H1 (cell line): Measurements from ENCODE around the gene NELFE. TPM values are rescaled to one million over a fixed set of nuclear protein-coding genes. Genes with fewer than 3 reads are reported as not detected.
"Not testable (repeated sequence)": the region's sequence is repeated elsewhere in the genome, so short reads cannot be mapped to it uniquely, and the experiment has no call there.

Experiments used
- CTCF ChIA-PET: fragments of 300-600 bp; sonication (Branson Sonifier 250); formaldehyde crosslinking; loops from one replicate; lab custom pipeline; 2021; ENCODE audit not compliant: partially characterized antibody; lab: Charles Lee
- POLR2A ChIA-PET: fragments of 300-600 bp; sonication (Branson Sonifier 250); formaldehyde crosslinking; loops from one replicate; lab custom pipeline; 2021; ENCODE audit warnings: inconsistent platforms; ENCODE audit not compliant: partially characterized antibody; lab: Charles Lee
- DNase-seq, 2 experiments: peaks; one replicate each; pipeline versions ENCODE4 v3.0.0 to v3.0.0-alpha.2; 2010 to 2022; ENCODE audit warnings: low spot score in 2 of 2, low read depth in 1 of 2, mixed read lengths in 1 of 2
- FAIRE-seq: peaks from 2 replicates; lab custom pipeline; 2011; peaks lifted over from hg19 to GRCh38; lab: Jason Lieb, UNC
- H2AFZ ChIP-seq: 2 replicates; pipeline ENCODE4 v1.8.1; 2012; ENCODE audit warnings: low read length, inconsistent platforms
- H2AK5ac ChIP-seq: 2 replicates; pipeline ENCODE4 v1.6.1; 2013; ENCODE audit warnings: low read depth, low read length
- H2BK120ac ChIP-seq: replicated peaks from 2 replicates; pipeline ENCODE3; 2013; ENCODE audit warnings: low read depth, low read length, inconsistent platforms
- H2BK12ac ChIP-seq: 2 replicates; pipeline ENCODE4 v1.6.1; 2013; ENCODE audit warnings: low read depth, low read length
- H2BK15ac ChIP-seq: 2 replicates; pipeline ENCODE4 v1.6.1; 2013; ENCODE audit warnings: low read length
- H2BK20ac ChIP-seq: 2 replicates; pipeline ENCODE4 v1.6.1; 2013; ENCODE audit warnings: low read length
- H2BK5ac ChIP-seq: 2 replicates; pipeline ENCODE4 v1.6.1; 2013; ENCODE audit warnings: low read depth, low read length
- H3K14ac ChIP-seq: 2 replicates; pipeline ENCODE4 v1.6.1; 2013; ENCODE audit warnings: inconsistent platforms; ENCODE audit not compliant: insufficient read length
- H3K18ac ChIP-seq: 2 replicates; pipeline ENCODE4 v1.6.1; 2013; ENCODE audit warnings: low read length; ENCODE audit errors: extremely low read depth
- H3K23ac ChIP-seq: 2 replicates; pipeline ENCODE4 v1.6.1; 2013; ENCODE audit warnings: inconsistent platforms; ENCODE audit not compliant: insufficient read length
- H3K23me2 ChIP-seq: 2 replicates; pipeline ENCODE4 v1.6.1; 2013; ENCODE audit warnings: low read depth, low read length
- H3K27ac ChIP-seq: 2 replicates; pipeline ENCODE4 v1.6.1; 2011; ENCODE audit warnings: low read depth, low read length, inconsistent platforms
- H3K27me3 ChIP-seq, 4 experiments: replicated peaks in 1 of 4; 1 replicate in 1 of 4; 2 replicates in 3 of 4; pipeline versions ENCODE4 v1.6.1 to v1.8.1; 2011 to 2013; ENCODE audit warnings: low read length in 3 of 4, mild to moderate bottlenecking in 3 of 4, inconsistent platforms in 2 of 4, mixed read lengths in 2 of 4, moderate library complexity in 1 of 4; ENCODE audit not compliant: control insufficient read depth in 3 of 4, insufficient read depth in 3 of 4; ENCODE audit errors: extremely low read depth in 1 of 4
- H3K36me3 ChIP-seq, 4 experiments: 2 replicates each; pipeline versions ENCODE4 v1.6.1 to v1.8.1; 2011 to 2013; ENCODE audit warnings: mild to moderate bottlenecking in 4 of 4, low read length in 3 of 4, moderate library complexity in 2 of 4, control low read depth in 1 of 4, inconsistent platforms in 1 of 4; ENCODE audit not compliant: insufficient read depth in 4 of 4, control insufficient read depth in 2 of 4
- H3K4ac ChIP-seq: replicated peaks from 2 replicates; pipeline ENCODE3; 2013; ENCODE audit warnings: low read length, low read depth, mixed read lengths, inconsistent platforms; ENCODE audit not compliant: insufficient read length
- H3K4me1 ChIP-seq, 4 experiments: replicated peaks in 1 of 4; 1 replicate in 1 of 4; 2 replicates in 3 of 4; pipeline versions ENCODE4 v1.6.1 to v1.8.1; 2011 to 2013; ENCODE audit warnings: low read length in 3 of 4, inconsistent platforms in 2 of 4, mixed read lengths in 1 of 4; ENCODE audit not compliant: insufficient read depth in 4 of 4, control insufficient read depth in 3 of 4
- H3K4me2 ChIP-seq, 2 experiments: 2 replicates each; pipeline versions ENCODE4 v1.6.1 to v1.8.1; 2011 to 2013; ENCODE audit warnings: low read depth in 2 of 2, low read length in 2 of 2, control low read depth in 1 of 2, inconsistent platforms in 1 of 2, mild to moderate bottlenecking in 1 of 2; ENCODE audit not compliant: insufficient read depth in 1 of 2
- H3K4me3 ChIP-seq, 4 experiments: fragments of 200-600, 300-600 bp in 1 of 4; sonication (generic), shearing (Covaris generic), sonication (Bioruptor Twin) in 1 of 4; 2 replicates each; pipeline versions ENCODE4 v1.5.1 to v1.8.1; 2011 to 2016; ENCODE audit warnings: low read length in 4 of 4, low read depth in 3 of 4, control low read depth in 2 of 4, inconsistent platforms in 2 of 4, mild to moderate bottlenecking in 2 of 4, mixed read lengths in 1 of 4, moderate library complexity in 1 of 4; ENCODE audit not compliant: insufficient read depth in 2 of 4; ENCODE audit errors: extremely low read depth in 1 of 4
- H3K56ac ChIP-seq: replicated peaks from 2 replicates; pipeline ENCODE3; 2013; ENCODE audit warnings: low read depth, mild to moderate bottlenecking, mixed read lengths, low read length, inconsistent platforms; ENCODE audit not compliant: insufficient read length
- H3K79me1 ChIP-seq: 2 replicates; pipeline ENCODE4 v1.6.1; 2013; ENCODE audit warnings: low read depth, low read length, control low read depth
- H3K79me2 ChIP-seq, 2 experiments: 2 replicates each; pipeline versions ENCODE4 v1.6.1 to v1.8.1; 2012 to 2013; ENCODE audit warnings: low read length in 2 of 2, mild to moderate bottlenecking in 2 of 2, inconsistent platforms in 1 of 2; ENCODE audit not compliant: insufficient read depth in 2 of 2, control insufficient read depth in 1 of 2
- H3K9ac ChIP-seq, 4 experiments: replicated peaks in 1 of 4; 1 replicate in 1 of 4; 2 replicates in 3 of 4; pipeline versions ENCODE4 v1.6.1 to v1.8.1; 2011 to 2013; ENCODE audit warnings: low read depth in 3 of 4, low read length in 3 of 4, control low read depth in 2 of 4, mild to moderate bottlenecking in 2 of 4, moderate library complexity in 2 of 4, inconsistent platforms in 1 of 4; ENCODE audit errors: extremely low read depth in 1 of 4
- H3K9me3 ChIP-seq, 2 experiments: 2 replicates each; pipeline versions ENCODE4 v1.6.1 to v1.8.1; 2012 to 2013; ENCODE audit warnings: mild to moderate bottlenecking in 2 of 2, moderate library complexity in 2 of 2, control low read depth in 1 of 2, inconsistent platforms in 1 of 2, low read depth in 1 of 2, low read length in 1 of 2, mixed read lengths in 1 of 2; ENCODE audit not compliant: insufficient read depth in 2 of 2
- H4K20me1 ChIP-seq, 2 experiments: replicated peaks in 1 of 2; 2 replicates each; pipeline versions ENCODE3 to v1.8.1; 2011 to 2013; ENCODE audit warnings: inconsistent platforms in 2 of 2, low read length in 2 of 2, mild to moderate bottlenecking in 1 of 2; ENCODE audit not compliant: insufficient read depth in 2 of 2, control insufficient read depth in 1 of 2
- H4K5ac ChIP-seq: 2 replicates; pipeline ENCODE4 v1.6.1; 2013; ENCODE audit warnings: low read length, low read depth, mixed read lengths, inconsistent platforms; ENCODE audit not compliant: insufficient read length
- H4K8ac ChIP-seq: 2 replicates; pipeline ENCODE4 v1.8.0; 2013; ENCODE audit warnings: mild to moderate bottlenecking, moderate library complexity, low read length, inconsistent platforms; ENCODE audit not compliant: insufficient read depth; ENCODE audit errors: extremely low read depth
- H4K91ac ChIP-seq: replicated peaks from 2 replicates; pipeline ENCODE3; 2013; ENCODE audit warnings: low read length, mixed read lengths, inconsistent platforms; ENCODE audit not compliant: insufficient read length
- WGBS, 2 experiments: shearing (Covaris generic) in 1 of 2; methylation state at CpG; one replicate each; pipeline versions ENCODE4 v1.1.6 to v1.1.7; 2013 to 2015; ENCODE audit warnings: low lambda C conversion rate in 2 of 2, mixed read lengths in 2 of 2, inconsistent platforms in 1 of 2, low coverage in 1 of 2, missing lambda C conversion rate in 1 of 2; ENCODE audit not compliant: insufficient replicate concordance in 2 of 2, insufficient coverage in 1 of 2, insufficient read length in 1 of 2; ENCODE audit errors: extremely low coverage in 1 of 2, missing lambda C conversion rate in 1 of 2; 5-methylcytosine and 5-hydroxymethylcytosine counted together
- polyA plus RNA-seq, 7 experiments: library from polyadenylated mRNA; depleted of rRNA in 3 of 7; stranded (reverse) in 5 of 7; unstranded in 2 of 7; fragments of >200 nt in 5 of 7; fragments of 200-250 nt in 2 of 7; gene quantifications; 1 replicate in 5 of 7; 2 replicates in 1 of 7; 4 replicates in 1 of 7; pipeline versions ENCODE4 v1.2.1 to v1.2.3, GENCODE V29; 2011 to 2013; ENCODE audit warnings: missing spikeins in 2 of 7, mixed read lengths in 2 of 7
- total RNA-seq: library from RNA; stranded (reverse); fragmentation: NEBNext Ultra II Directional; extraction: Animal tissue kit (Norgen Biotek cat#: 25700); gene quantifications from 2 replicates; pipeline ENCODE4 v1.2.1, GENCODE V29; 2021

The NELFE gene
- total and polyA plus RNA-seq, 2 of the 8 experiments (the other 6 are each of a cell fraction or from before 2014, with no cell fraction given) = 49.2 to 71.5 TPM

- H3K23me2 ChIP-seq, H3K4ac ChIP-seq, H3K56ac ChIP-seq, H4K5ac ChIP-seq, H3K4me1 ChIP-seq, H3K27ac ChIP-seq, H3K9me3 ChIP-seq, H2BK12ac ChIP-seq, H3K36me3 ChIP-seq, H3K14ac ChIP-seq, H4K8ac ChIP-seq, H4K91ac ChIP-seq, H3K18ac ChIP-seq, H2BK120ac ChIP-seq, H3K9ac ChIP-seq, H2AK5ac ChIP-seq, H3K4me2 ChIP-seq, H3K79me1 ChIP-seq, FAIRE-seq, H2BK20ac ChIP-seq, H3K27me3 ChIP-seq, H3K4me3 ChIP-seq, H3K23ac ChIP-seq, DNase-seq, POLR2A ChIA-PET, H2BK5ac ChIP-seq, H4K20me1 ChIP-seq, H3K79me2 ChIP-seq, H2BK15ac ChIP-seq, H2AFZ ChIP-seq, CTCF ChIA-PET: not testable (repeated sequence)
- no CpG with 5 or more reads among the region's 5 CpGs for WGBS, 2 experiments
These were observed 22.2 kb upstream of the NELFE start for GRCh38 chr6:31980998-31981397.

GRCh38 chr6:31980195-31980876 is 21.6 kb upstream of the NELFE start:
- not testable (repeated sequence) for H3K23me2 ChIP-seq, H2AK5ac ChIP-seq, H3K14ac ChIP-seq, H2BK15ac ChIP-seq, H3K18ac ChIP-seq, H4K8ac ChIP-seq, FAIRE-seq, H3K4me2 ChIP-seq, H3K4me1 ChIP-seq, DNase-seq, H3K9me3 ChIP-seq, H2AFZ ChIP-seq, H3K36me3 ChIP-seq, H2BK20ac ChIP-seq, H3K56ac ChIP-seq, H3K79me2 ChIP-seq, H3K79me1 ChIP-seq, H4K91ac ChIP-seq, H2BK12ac ChIP-seq, H3K4me3 ChIP-seq, H3K27ac ChIP-seq, H3K4ac ChIP-seq, H4K20me1 ChIP-seq, H2BK120ac ChIP-seq, H2BK5ac ChIP-seq, H3K9ac ChIP-seq, H4K5ac ChIP-seq, H3K27me3 ChIP-seq, H3K23ac ChIP-seq
- POLR2A ChIA-PET = interaction anchor here (1.4 to 1.5 kb wide), 2 partner anchors 9 to 12 kb away, joined by 3 read pairs; partner anchors contain the start of gene DXO
- WGBS, 2 experiments = 92% methylated on average over 12 of the region's 13 CpGs; no CpG with 5 or more reads in 1 of the 2 experiments
- CTCF ChIA-PET = interaction anchor here (0.6 to 1.8 kb wide), 4 partner anchors 29 to 186 kb away, joined by 3 to 9 read pairs (median 4); no protein-coding TSS in a partner anchor
